PC-9 (cell line): ENCODE results near the gene BOK. TPM values are rescaled to one million over a fixed set of nuclear protein-coding genes. Genes with fewer than 3 reads are reported as not detected.

Source experiments
- BruUV-seq: library from RNA; stranded (reverse); fragments of 400-500 nt; replicated peaks from 2 replicates; lab custom pipeline; 2021; lab: Mats Ljungman, UMichigan
- CTCF ChIA-PET: fragments of 300-600 bp; sonication (Branson Sonifier 250); formaldehyde crosslinking; loops from one replicate; lab custom pipeline; 2022; ENCODE audit warnings: antibody characterized with exemption; lab: Charles Lee
- POLR2A ChIA-PET: fragments of 300-600 bp; sonication (Branson Sonifier 250); formaldehyde crosslinking; loops from one replicate; lab custom pipeline; 2022; ENCODE audit warnings: antibody characterized with exemption; ENCODE audit not compliant: unreplicated experiment; lab: Charles Lee
- DNase-seq, 2 experiments: peaks; one replicate each; pipeline versions ENCODE4 v3.0.0 to v3.0.0-alpha.2; 2015 to 2022; ENCODE audit warnings: mixed read lengths in 1 of 2
- H2AFZ ChIP-seq: fragments of 200-600 bp; sonication (generic); 2 replicates; pipeline ENCODE4 v1.8.1; 2017; ENCODE audit warnings: antibody characterized with exemption
- H3F3A ChIP-seq: fragments of 200-600 bp; sonication (generic); 2 replicates; pipeline ENCODE4 v1.8.1; 2017; ENCODE audit warnings: antibody characterized with exemption, mild to moderate bottlenecking, low read depth; ENCODE audit not compliant: insufficient read depth
- H3K27ac ChIP-seq: fragments of 200-600 bp; sonication (generic); 2 replicates; pipeline ENCODE4 v1.6.1; 2016; ENCODE audit warnings: mixed run types
- H3K27me3 ChIP-seq: fragments of 200-600 bp; sonication (generic); 2 replicates; pipeline ENCODE4 v1.6.1; 2016; ENCODE audit warnings: low read depth, mixed run types; ENCODE audit not compliant: insufficient read depth
- H3K36me3 ChIP-seq: fragments of 200-600 bp; sonication (generic); 2 replicates; pipeline ENCODE4 v1.6.1; 2016; ENCODE audit warnings: low read depth, mixed run types
- H3K4me1 ChIP-seq: fragments of 200-600 bp; sonication (generic); replicated peaks from 2 replicates; pipeline ENCODE4 v1.6.1; 2016; ENCODE audit warnings: mixed run types; ENCODE audit not compliant: insufficient read depth
- H3K4me2 ChIP-seq: fragments of 200-600 bp; sonication (generic); 2 replicates; pipeline ENCODE4 v1.6.1; 2017; ENCODE audit warnings: mixed run types
- H3K4me3 ChIP-seq: fragments of 200-600 bp; sonication (generic); 2 replicates; pipeline ENCODE4 v1.6.1; 2016; ENCODE audit warnings: mixed run types
- H3K79me2 ChIP-seq: fragments of 200-600 bp; sonication (generic); 2 replicates; pipeline ENCODE4 v1.6.1; 2017; ENCODE audit warnings: low read depth, mixed run types
- H3K9me2 ChIP-seq: fragments of 200-600 bp; sonication (generic); 2 replicates; pipeline ENCODE4 v1.8.1; 2017; ENCODE audit warnings: mild to moderate bottlenecking; ENCODE audit not compliant: insufficient read depth
- H3K9me3 ChIP-seq: fragments of 200-600 bp; sonication (generic); 2 replicates; pipeline ENCODE4 v1.8.1; 2016; ENCODE audit warnings: low read depth; ENCODE audit not compliant: insufficient read depth
- H4K20me1 ChIP-seq: fragments of 200-600 bp; sonication (generic); 2 replicates; pipeline ENCODE4 v1.8.1; 2017; ENCODE audit not compliant: insufficient read depth
- EZH2 ChIP-seq: fragments of 200-600 bp; sonication (generic); IDR thresholded peaks from 2 replicates; pipeline ENCODE4 v1.8.0; 2017; ENCODE audit warnings: antibody characterized with exemption, low read depth
- intact Hi-C: fragments of 100-400 bp; cut with micrococcal nuclease; formaldehyde crosslinking; loops from one replicate; pipeline ENCODE4 v1.10.0; 2022; ENCODE audit not compliant: unreplicated experiment
- total RNA-seq: library from RNA; stranded (reverse); gene quantifications from 2 replicates; pipeline ENCODE4 v1.2.3, GENCODE V29; 2021
- TF ChIP-seq, protein P1 (sequence below): fragments of 200-600 bp; sonication (generic); conservative IDR thresholded peaks from 2 replicates; pipeline ENCODE4 v1.6.1; 2017; ENCODE audit warnings: mixed run types, antibody characterized with exemption, mild to moderate bottlenecking, moderate library complexity

The BOK gene
- total RNA-seq, 1 experiment from 2014 or later, result 72.8 TPM

DNA sequence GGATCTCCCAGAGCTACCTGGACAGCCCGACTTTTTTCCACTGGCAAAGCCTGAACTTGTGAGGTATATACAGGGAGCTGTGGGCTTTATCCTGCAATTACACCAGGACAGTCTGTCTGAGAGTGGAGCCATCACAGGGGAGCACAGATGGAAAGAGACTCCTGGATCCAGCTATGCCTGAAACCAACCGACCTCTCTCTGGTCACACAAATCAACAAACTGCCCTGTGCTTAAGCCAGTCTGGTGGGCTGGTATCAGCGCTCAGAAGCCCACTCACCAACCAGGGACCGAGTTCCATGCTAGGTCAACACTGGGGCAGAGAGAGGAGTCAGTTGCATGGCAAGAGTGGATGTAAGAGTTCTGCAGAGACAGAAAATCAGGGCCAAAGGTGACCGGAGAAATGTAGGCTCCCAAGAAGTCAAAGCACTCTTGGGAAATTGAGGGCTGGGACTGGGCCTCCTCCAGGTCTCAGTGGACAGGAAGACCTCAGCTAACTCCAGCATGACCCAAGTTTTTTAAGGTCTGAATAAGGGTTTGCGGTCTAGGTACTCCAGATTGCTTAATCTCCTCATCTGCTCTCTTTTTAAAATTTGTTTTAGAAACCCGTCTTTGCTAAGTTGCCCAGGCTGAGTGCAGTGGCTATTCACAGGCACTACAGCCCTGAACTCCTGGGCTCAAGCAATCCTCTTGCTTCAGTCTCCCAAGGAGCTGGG is 3.8 kb upstream of the BOK start:
- BruUV-seq, result no TSS peak
- intact Hi-C loops, result no loop called here
- Histone ChIP-seq H3F3A (no peaks in the 10 kb centered on the region; the same call in 1 of the 2 replicates), H3K79me2 (no peaks in the 10 kb centered on the region), H4K20me1 (no peaks in the 10 kb centered on the region), H3K27ac (no peak overlapping the region), H3K36me3 (no peaks in the 10 kb centered on the region), H3K9me2 (no peaks in the 10 kb centered on the region), H3K9me3 (peaks cover 6% of the 10 kb centered on the region; the same call in 1 of the 2 replicates), H3K4me3 (no peak overlapping the region), H3K4me2 (no peak overlapping the region), H3K27me3 (no peaks in the 10 kb centered on the region; the same call in 1 of the 2 replicates), H3K4me1 (peaks cover 16% of the 10 kb centered on the region; the same call in 1 of the 2 replicates), H2AFZ (no peak overlapping the region)
- ChIA-PET CTCF (interaction anchor here (0.6 kb wide), 1 partner anchor 179 kb away, joined by 3 read pairs; no protein-coding TSS in a partner anchor), POLR2A (no interaction called here)
- TF ChIP-seq, protein P1, sequence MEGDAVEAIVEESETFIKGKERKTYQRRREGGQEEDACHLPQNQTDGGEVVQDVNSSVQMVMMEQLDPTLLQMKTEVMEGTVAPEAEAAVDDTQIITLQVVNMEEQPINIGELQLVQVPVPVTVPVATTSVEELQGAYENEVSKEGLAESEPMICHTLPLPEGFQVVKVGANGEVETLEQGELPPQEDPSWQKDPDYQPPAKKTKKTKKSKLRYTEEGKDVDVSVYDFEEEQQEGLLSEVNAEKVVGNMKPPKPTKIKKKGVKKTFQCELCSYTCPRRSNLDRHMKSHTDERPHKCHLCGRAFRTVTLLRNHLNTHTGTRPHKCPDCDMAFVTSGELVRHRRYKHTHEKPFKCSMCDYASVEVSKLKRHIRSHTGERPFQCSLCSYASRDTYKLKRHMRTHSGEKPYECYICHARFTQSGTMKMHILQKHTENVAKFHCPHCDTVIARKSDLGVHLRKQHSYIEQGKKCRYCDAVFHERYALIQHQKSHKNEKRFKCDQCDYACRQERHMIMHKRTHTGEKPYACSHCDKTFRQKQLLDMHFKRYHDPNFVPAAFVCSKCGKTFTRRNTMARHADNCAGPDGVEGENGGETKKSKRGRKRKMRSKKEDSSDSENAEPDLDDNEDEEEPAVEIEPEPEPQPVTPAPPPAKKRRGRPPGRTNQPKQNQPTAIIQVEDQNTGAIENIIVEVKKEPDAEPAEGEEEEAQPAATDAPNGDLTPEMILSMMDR, result no peak
- TF ChIP-seq EZH2, result no peak
- no peak for DNase-seq

DNA sequence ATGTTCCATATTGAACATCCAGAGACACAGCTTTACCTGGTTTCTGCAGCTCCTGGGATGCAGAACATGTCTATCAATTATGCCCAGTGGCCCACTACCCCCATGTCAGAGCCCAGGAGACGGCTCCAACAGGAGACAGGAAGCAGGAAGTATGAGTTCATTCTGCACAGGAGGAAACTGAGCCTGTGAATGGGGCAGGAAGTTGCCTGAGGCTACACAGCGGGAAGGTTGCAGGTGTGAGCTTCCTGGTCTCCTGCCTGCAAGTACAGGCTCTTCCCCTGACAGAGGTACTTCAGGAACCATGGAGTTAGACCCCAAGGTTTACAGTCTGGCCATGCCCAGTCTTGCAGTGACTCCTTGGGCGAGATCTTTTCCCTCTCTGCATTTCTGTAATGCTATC is 2.8 kb upstream of the BOK start:
- DNase-seq, result peak; percentile 43 to 73
- ChIA-PET POLR2A (no interaction called here), CTCF (interaction anchor here (0.6 kb wide), 1 partner anchor 180 kb away, joined by 3 read pairs; no protein-coding TSS in a partner anchor)
- Histone ChIP-seq H2AFZ (no peak overlapping the region), H3K27ac (no peak overlapping the region), H3K9me2 (no peaks in the 10 kb centered on the region), H3F3A (0 out of 2 replicates have a peak, but pooled peaks cover 2% of the 10 kb centered on the region), H3K4me2 (no peak overlapping the region), H4K20me1 (no peaks in the 10 kb centered on the region), H3K27me3 (no peaks in the 10 kb centered on the region; the same call in 1 of the 2 replicates), H3K79me2 (no peaks in the 10 kb centered on the region), H3K4me3 (no peak overlapping the region), H3K36me3 (no peaks in the 10 kb centered on the region), H3K9me3 (peaks cover 6% of the 10 kb centered on the region; the same call in 1 of the 2 replicates), H3K4me1 (peaks cover 12% of the 10 kb centered on the region; the same call in 1 of the 2 replicates)
- intact Hi-C loops, result no loop called here
- TF ChIP-seq, protein P1, result no peak
- TF ChIP-seq EZH2, result no peak
- BruUV-seq, result no TSS peak

DNA sequence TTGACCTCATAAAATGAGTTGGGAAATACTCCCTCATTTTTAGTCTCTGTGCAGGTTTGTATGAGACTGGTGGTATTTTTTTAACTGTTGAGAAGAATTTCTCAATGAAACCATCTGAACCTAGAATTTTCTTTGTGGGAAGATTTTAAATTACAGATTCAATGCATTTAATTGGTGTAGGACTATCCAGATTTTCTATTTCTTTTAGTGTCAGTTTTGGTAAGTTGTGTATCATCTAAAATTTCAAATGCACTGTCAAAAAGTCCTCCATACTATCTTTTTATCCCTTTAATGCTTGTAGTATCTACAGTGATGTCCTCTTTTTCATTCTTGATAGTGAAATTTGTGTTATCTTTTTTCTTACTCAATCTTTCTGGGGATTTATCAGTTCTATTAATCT is 1.8 kb upstream of the BOK start:
- no peak overlapping the region for H2AFZ ChIP-seq
- H3K9me3 ChIP-seq, result peaks cover 6% of the 10 kb centered on the region; the same call in 1 of the 2 replicates
- TF ChIP-seq, protein P1, result no peak
- TF ChIP-seq EZH2, result no peak
- H3K4me3 ChIP-seq, result no peak overlapping the region
- H3K79me2 ChIP-seq, result no peaks in the 10 kb centered on the region
- H3K9me2 ChIP-seq, result no peaks in the 10 kb centered on the region
- no peak for DNase-seq
- H3K4me2 ChIP-seq, result no peak overlapping the region
- H3K36me3 ChIP-seq, result no peaks in the 10 kb centered on the region
- intact Hi-C loops, result loop anchor here (1.0 kb wide), 1 partner anchor 48 kb away; the partner anchor contains the start of gene STK25
- POLR2A ChIA-PET, result no interaction called here
- no TSS peak for BruUV-seq
- 0 out of 2 replicates have a peak, but pooled peaks cover 4% of the 10 kb centered on the region for H3F3A ChIP-seq
- H4K20me1 ChIP-seq, result no peaks in the 10 kb centered on the region
- CTCF ChIA-PET, result interaction anchor here (0.6 to 0.7 kb wide), 2 partner anchors 48 to 131 kb away, joined by 6 to 9 read pairs; no protein-coding TSS in a partner anchor
- H3K27me3 ChIP-seq, result no peaks in the 10 kb centered on the region
- H3K4me1 ChIP-seq, result peaks cover 14% of the 10 kb centered on the region
- no peak overlapping the region for H3K27ac ChIP-seq
